ENCODE results near the gene SMURF2.
A peak's percentile ranks its signal among the peaks of the same experiment; 100 is the strongest.
"Not testable (repeated sequence)": the region's sequence is repeated elsewhere in the genome, so short reads cannot be mapped to it uniquely, and the experiment has no call there.

SMURF2 gene

GRCh38 chr17:64676763-64677162 lies 14.7 kb upstream of the SMURF2 start:
- H3K4me1 ChIP-seq = no peaks in the 10 kb centered on the region
- no peaks in the 10 kb centered on the region for H3K27me3 ChIP-seq
- DNase-seq = no peak
- H3K9me3 ChIP-seq = no peaks in the 10 kb centered on the region
- no peak overlapping the region for H3K4me3 ChIP-seq (ENCODE audit: low read depth, low read length)
- H3K36me3 ChIP-seq = no peaks in the 10 kb centered on the region
- TF ChIP-seq CTCF (IDR thresholded peaks at IDR 0.05; ENCODE audit: low read depth, low read length) = no peak

GRCh38 chr17:64670843-64671590 lies 8.9 kb upstream of the SMURF2 start:
- not testable (repeated sequence) for H3K4me1 ChIP-seq; H3K27me3 ChIP-seq; H3K9me3 ChIP-seq; H3K36me3 ChIP-seq; H3K4me3 ChIP-seq (ENCODE audit: low read depth, low read length); DNase-seq

- not testable (repeated sequence) for H3K27me3 ChIP-seq; DNase-seq; H3K9me3 ChIP-seq; H3K4me3 ChIP-seq (ENCODE audit: low read depth, low read length); H3K36me3 ChIP-seq; H3K4me1 ChIP-seq
These were observed 6.0 kb upstream of the SMURF2 start for GRCh38 chr17:64667807-64668721.

GRCh38 chr17:64664299-64664981 lies 2.3 kb upstream of the SMURF2 start:
- H3K4me1 ChIP-seq; DNase-seq; H3K36me3 ChIP-seq; H3K27me3 ChIP-seq; H3K4me3 ChIP-seq (ENCODE audit: low read depth, low read length); H3K9me3 ChIP-seq: not testable (repeated sequence)

DNA sequence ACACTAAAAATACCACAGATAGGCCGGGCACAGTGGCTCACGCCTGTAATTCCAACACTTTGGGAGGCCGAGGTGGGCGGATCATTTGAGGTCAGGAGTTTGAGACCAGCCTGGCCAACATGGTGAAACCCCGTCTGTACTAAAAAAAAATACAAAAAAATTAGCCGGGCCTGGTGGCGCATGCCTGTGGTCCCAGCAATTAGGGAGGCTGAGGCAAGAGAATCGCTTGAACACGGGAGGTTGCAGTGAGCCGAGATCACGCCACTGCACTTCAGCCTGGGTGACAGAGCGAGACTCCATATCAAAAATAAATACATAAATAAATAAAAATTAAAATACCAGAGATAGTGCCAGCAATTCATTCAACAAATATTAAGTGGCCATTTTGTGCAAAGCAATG lies 1.7 kb upstream of the SMURF2 start:
- H3K4me1 ChIP-seq; DNase-seq; H3K36me3 ChIP-seq; H3K27me3 ChIP-seq; H3K4me3 ChIP-seq (ENCODE audit: low read depth, low read length); H3K9me3 ChIP-seq: not testable (repeated sequence)

DNA sequence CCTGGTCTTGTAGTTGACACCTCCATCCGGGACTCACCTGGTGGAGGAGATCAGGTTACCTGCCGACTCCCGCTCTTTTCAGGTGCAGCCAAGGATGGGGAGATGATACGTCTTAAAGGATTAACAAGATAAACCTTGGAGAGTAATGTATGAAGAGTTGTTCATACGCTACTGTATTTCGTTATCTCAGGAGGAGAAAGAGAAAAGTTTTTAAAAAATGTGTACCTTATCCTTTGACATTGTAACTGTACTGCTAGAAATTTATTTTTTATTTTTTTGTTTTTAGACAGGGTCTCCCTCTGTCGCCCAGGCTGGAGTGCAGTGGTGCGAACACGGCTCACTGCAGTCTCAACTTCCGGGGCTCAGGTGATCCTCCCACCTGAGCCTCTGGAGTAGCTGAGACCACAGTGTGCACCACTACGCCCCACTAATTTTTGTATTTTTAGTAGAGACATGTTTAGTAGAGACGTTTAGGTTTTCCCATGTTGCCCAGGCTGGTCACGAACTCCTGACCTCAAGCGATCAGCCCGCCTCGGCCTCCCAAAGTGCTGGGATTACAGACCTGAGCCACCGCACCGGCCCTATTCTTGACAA lies 764 bp upstream of the SMURF2 start:
- no peak for TF ChIP-seq CTCF (IDR thresholded peaks at IDR 0.05; ENCODE audit: low read depth, low read length)
- H3K4me3 ChIP-seq (ENCODE audit: low read depth, low read length) = peak overlapping the region; percentile 80
- DNase-seq = no peak
- no peaks in the 10 kb centered on the region for H3K36me3 ChIP-seq
- no peaks in the 10 kb centered on the region; the same call in 1 of the 2 replicates for H3K4me1 ChIP-seq
- no peaks in the 10 kb centered on the region for H3K9me3 ChIP-seq
- no peaks in the 10 kb centered on the region for H3K27me3 ChIP-seq

DNA sequence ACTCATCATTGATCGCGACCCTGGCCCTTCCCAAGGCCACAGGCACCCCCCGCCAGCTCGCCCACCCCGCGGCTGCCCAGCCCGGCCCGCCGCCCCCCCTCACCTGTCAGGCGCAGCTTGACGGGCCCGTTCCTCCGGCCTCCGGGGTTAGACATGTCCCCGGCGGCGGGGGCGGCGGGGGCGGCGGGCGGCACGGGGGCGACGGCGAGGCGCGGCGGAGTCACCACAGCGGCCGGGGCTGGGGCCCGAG lies 456 bp downstream of the SMURF2 start:
- TF ChIP-seq CTCF (IDR thresholded peaks at IDR 0.05; ENCODE audit: low read depth, low read length) = no peak
- no peaks in the 10 kb centered on the region for H3K9me3 ChIP-seq
- no peak for DNase-seq
- H3K36me3 ChIP-seq = no peaks in the 10 kb centered on the region
- H3K4me1 ChIP-seq = no peaks in the 10 kb centered on the region; the same call in 1 of the 2 replicates
- H3K27me3 ChIP-seq = no peaks in the 10 kb centered on the region
- H3K4me3 ChIP-seq (ENCODE audit: low read depth, low read length) = peak overlapping the region; percentile 80

DNA sequence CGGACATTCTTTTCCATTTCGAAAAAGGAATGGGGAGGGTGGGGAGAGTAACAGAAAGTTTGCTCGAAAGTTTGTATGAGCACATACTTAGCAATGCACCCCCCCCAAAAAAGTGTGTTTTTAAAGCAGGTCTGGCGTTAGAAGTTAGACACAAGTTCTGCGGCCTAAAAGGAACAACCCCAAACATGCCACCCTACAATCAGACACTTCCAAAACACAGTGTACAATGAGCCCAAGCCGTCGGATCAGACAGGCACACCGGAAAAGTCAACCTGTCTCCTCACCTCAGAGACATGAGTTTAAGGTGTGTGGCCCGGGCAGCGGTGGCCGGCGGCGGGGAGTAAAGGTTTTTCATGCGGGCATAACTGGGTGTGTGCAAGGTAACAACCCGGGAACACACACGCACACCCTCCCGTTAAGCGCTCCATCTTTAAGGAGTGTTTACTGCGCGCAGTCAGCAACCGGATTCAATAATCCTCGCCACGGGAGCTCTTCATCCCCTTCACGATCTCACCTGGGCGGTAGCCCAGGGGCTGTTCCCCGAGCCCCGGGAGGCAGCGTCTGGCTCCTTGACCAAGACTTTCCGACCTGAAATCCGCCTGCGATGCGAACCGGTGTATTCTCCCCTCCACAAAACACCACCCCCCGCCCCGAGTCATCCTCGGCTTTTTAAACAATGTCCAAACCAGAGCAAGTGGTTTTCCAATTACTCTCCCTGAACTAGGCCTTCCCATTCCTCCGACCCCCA lies 955 bp downstream of the SMURF2 start:
- not testable (repeated sequence) for H3K4me1 ChIP-seq

DNA sequence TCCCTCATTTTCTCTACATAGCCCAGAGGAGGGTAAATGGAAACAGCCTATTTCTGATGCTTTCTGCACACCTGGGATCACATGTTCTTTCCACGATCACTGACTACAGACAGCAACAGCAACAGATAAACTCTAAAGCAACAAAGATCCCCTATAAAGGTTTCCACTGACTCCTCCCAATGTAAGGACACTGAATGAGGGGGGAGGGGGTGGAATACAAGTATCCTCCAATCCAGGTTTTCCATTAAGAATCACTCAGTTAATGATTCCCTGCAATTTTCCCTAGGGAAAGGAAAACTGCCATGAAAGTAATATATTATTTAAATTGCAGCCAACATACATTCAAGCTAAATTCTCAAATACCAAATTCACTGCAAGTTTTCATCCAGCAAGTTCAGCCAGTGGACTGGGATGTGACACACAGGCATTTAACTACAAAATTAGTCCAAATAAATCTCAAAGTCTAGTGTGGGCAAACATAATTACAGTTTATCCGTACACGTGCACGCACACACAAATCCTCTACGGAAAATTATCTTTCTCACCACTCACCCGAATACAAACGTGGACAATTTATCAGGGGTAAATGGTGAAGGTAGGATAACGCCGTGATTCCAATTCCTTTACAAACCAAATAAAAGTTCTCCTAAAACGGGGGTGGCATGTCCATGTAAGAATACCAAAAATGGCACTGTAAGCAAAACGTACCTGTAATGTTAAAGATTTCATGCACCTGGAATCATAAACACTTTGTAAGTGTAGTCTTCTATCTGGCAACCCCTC lies 1.7 kb downstream of the SMURF2 start:
- H3K4me3 ChIP-seq (ENCODE audit: low read depth, low read length) = peak overlapping the region; percentile 80
- not testable (repeated sequence) for H3K4me1 ChIP-seq, H3K27me3 ChIP-seq, H3K9me3 ChIP-seq, H3K36me3 ChIP-seq
- peak; percentile 20 for DNase-seq

More for the DNA sequence above, 955 bp downstream of the SMURF2 start:
- H3K36me3 ChIP-seq, H3K9me3 ChIP-seq, H3K27me3 ChIP-seq: not testable (repeated sequence)
- peak overlapping the region; percentile 80 for H3K4me3 ChIP-seq (ENCODE audit: low read depth, low read length)
- DNase-seq = peak; percentile 30
